CD4-positive, alpha-beta T cell treated with Interleukin-15 for 1 hour (primary cell): ENCODE results near the gene PCF11.
"Not testable (repeated sequence)": the region's sequence is repeated elsewhere in the genome, so short reads cannot be mapped to it uniquely, and the experiment has no call there.

ENCODE experiments used
- DNase-seq: peaks from one replicate; pipeline ENCODE4 v3.0.0-alpha.2; 2020

The PCF11 gene

GRCh38 chr11:83193315-83194280 is 36.7 kb downstream of the PCF11 start, which contains the start of gene ANKRD42:
TSS of gene ANKRD42 (plus strand) at chr11:83193712. CDS start at chr11:83194671, 959 bp downstream.
- peak; percentile 87 for DNase-seq

- peak; percentile 75 for DNase-seq
These were observed 37.6 kb downstream of the PCF11 start for GRCh38 chr11:83194281-83195142.

GRCh38 chr11:83195143-83195466 is 38.2 kb downstream of the PCF11 start:
- no peak for DNase-seq

GRCh38 chr11:83195649-83196048 is 38.7 kb downstream of the PCF11 start:
- no peak for DNase-seq

GRCh38 chr11:83200035-83200434 is 43.1 kb downstream of the PCF11 start:
- no peak for DNase-seq

- no peak for DNase-seq
These were observed 48.8 kb downstream of the PCF11 start for GRCh38 chr11:83205608-83206185.

DNA sequence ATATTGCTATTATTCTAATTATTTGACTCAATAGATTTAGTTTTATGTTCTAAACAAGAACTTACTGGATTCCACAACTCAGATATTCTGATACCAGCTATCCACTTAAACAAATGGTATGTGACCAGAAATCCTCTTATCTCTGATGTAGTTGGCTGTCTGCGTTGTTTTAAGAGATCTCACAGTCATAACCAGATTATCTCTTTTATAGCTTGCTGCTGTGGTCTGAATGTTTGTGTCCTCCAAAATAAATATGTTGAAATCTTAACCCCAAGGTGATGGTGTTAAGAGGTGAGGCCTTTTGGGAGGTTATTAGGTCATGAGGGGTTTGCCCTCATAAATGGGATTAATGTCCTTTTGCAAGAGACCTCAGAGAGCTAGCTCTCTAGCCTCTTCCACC is 49.3 kb downstream of the PCF11 start:
- no peak for DNase-seq

- DNase-seq = not testable (repeated sequence)
These were observed 49.9 kb downstream of the PCF11 start for GRCh38 chr11:83206771-83207382.

- DNase-seq = no peak
These were observed 62.2 kb downstream of the PCF11 start for GRCh38 chr11:83219095-83219494.

- no peak for DNase-seq
These were observed 63.3 kb downstream of the PCF11 start for GRCh38 chr11:83220260-83220659.

DNA sequence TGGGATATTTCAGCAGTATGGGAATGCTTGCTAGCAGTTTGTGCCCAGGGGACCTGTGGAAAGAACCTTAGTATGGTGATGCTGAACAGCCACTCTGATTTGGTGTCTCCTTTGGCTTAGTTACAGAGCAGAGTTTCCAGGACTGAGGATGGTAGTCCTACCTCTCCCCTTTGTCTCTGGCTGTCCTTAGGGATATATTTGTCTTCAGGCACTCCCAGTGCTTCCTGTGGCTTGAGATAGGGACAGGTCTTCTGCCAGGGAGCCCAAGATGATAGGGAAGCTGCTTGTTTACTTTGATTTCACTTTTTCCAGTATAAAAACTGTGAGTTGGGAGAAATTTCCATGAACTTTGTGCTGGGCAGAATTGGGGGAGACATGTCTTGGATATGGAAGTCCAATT is 64.8 kb downstream of the PCF11 start:
- no peak for DNase-seq

DNA sequence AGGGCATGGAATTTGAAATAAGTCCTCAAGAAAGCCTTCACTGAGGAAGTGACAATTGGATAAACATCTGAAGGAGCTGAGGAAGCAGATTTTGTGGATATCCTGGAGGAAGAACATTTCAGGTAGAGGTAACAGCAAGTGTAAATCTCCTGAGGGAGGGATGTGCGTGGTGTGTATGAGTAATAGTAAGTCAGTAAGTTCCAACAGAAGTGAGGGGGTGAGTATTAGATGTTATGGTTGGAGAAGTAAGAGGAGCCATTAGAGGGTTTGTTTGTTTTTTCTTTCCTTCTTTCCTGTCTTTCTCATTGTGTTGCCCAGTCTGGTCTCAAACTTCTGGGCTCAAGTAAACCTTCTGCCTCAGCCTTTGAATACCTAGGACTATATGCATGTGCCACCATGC is 65.6 kb downstream of the PCF11 start:
- no peak for DNase-seq

- no peak for DNase-seq
These were observed 66.5 kb downstream of the PCF11 start for GRCh38 chr11:83223457-83223856.

- DNase-seq = no peak
These were observed 78.9 kb downstream of the PCF11 start for GRCh38 chr11:83235825-83236224.
